Fibroblast of pulmonary artery (primary cell): ENCODE data around the gene PTK7.
A peak's percentile ranks its signal among the peaks of the same experiment; 100 is the strongest.

Source experiments
- DNase-seq: peaks from one replicate; pipeline ENCODE4 v3.0.0-alpha.2; 2010; ENCODE audit warnings: low read depth
- H3K4me3 ChIP-seq: replicated peaks from 2 replicates; pipeline ENCODE4 v1.5.1; 2011; ENCODE audit warnings: low read depth, mild to moderate bottlenecking, control low read depth, low read length, moderate library complexity
- TF ChIP-seq, protein P1 (sequence below): IDR thresholded peaks from 2 replicates; pipeline ENCODE4 v1.5.1; 2011; ENCODE audit warnings: mild to moderate bottlenecking, control low read depth, low read length, inconsistent platforms; ENCODE audit errors: missing control alignments

PTK7 gene

DNA sequence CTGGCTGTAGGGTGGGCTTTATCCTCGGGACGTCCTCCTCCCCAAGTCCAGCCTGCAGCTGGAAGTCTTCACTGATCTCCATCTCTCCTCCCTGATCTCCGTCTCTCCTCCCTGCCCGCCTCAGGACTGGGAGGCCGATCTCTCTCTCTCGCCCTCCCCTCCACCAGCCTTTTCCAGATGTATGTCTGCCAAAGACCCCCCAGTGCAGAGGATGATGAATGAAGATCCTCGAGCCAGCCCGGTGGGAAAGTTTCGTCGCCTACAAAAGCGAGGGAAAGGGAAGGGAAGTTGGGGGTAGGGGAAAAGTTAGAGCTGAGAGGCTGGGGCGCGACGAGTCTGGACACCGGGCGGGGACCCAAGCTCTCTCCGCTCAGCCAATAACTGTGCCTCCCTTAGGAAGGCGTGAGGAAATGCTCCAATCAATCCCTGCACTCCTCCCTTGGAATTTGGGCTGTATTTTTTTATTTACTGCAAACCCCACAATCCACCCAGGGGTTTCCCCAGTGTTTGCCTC lies 94.4 kb downstream of the PTK7 start:
- peak overlapping the region; percentile 87 for H3K4me3 ChIP-seq
- TF ChIP-seq, protein P1, sequence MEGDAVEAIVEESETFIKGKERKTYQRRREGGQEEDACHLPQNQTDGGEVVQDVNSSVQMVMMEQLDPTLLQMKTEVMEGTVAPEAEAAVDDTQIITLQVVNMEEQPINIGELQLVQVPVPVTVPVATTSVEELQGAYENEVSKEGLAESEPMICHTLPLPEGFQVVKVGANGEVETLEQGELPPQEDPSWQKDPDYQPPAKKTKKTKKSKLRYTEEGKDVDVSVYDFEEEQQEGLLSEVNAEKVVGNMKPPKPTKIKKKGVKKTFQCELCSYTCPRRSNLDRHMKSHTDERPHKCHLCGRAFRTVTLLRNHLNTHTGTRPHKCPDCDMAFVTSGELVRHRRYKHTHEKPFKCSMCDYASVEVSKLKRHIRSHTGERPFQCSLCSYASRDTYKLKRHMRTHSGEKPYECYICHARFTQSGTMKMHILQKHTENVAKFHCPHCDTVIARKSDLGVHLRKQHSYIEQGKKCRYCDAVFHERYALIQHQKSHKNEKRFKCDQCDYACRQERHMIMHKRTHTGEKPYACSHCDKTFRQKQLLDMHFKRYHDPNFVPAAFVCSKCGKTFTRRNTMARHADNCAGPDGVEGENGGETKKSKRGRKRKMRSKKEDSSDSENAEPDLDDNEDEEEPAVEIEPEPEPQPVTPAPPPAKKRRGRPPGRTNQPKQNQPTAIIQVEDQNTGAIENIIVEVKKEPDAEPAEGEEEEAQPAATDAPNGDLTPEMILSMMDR = no peak
- DNase-seq = peak; percentile 93

DNA sequence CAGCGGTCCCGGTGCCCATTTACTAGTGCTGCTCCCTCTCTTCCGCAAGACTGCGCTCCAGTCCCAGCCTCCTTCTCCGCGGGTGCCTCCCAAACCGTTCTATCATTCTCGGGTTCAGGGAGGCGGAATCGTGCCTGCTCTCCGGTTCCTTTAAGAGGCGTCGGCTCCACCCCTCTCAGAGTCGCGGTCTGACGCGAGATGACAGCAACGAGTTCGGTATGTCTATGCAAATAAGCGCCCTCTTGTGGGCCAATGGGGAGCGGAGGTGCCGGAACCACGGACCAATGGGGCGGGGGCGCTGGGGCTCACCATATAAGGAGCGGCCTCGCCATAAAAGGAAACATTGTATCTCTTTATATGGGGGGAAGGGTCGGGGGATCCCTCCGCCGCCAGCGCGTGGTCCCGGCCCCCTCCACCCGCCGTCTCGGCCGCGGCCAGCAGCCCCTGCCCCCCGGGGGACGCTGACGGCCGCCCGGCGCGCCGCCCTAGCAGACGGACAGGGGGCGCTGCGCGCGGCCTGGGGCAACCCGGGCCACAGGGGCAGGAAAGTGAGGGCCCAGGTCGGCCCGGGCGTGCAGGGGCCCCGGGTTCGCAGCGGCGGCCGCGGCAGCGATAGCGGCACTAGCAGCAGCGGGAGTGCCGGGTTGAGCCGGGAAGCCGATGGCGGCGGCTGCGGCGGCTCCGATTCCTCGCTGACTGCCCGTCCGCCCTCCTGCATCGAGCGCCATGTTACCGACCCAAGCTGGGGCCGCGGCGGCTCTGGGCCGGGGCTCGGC lies 95.0 kb downstream of the PTK7 start, which contains the start of gene SRF:
TSS of gene SRF (plus strand) at position 339 of the 776 bp plus-strand sequence. CDS start at position 727, 388 bp downstream.
- H3K4me3 ChIP-seq = peak within 1 kb of the TSS; percentile 87
- peak; percentile 99 for DNase-seq
- TF ChIP-seq, protein P1 = peak; percentile 11

DNA sequence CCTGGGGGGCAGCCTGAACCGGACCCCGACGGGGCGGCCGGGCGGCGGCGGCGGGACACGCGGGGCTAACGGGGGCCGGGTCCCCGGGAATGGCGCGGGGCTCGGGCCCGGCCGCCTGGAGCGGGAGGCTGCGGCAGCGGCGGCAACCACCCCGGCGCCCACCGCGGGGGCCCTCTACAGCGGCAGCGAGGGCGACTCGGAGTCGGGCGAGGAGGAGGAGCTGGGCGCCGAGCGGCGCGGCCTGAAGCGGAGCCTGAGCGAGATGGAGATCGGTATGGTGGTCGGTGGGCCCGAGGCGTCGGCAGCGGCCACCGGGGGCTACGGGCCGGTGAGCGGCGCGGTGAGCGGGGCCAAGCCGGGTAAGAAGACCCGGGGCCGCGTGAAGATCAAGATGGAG lies 95.6 kb downstream of the PTK7 start:
- DNase-seq = no peak
- H3K4me3 ChIP-seq = peak overlapping the region; percentile 87
- TF ChIP-seq, protein P1 = no peak

DNA sequence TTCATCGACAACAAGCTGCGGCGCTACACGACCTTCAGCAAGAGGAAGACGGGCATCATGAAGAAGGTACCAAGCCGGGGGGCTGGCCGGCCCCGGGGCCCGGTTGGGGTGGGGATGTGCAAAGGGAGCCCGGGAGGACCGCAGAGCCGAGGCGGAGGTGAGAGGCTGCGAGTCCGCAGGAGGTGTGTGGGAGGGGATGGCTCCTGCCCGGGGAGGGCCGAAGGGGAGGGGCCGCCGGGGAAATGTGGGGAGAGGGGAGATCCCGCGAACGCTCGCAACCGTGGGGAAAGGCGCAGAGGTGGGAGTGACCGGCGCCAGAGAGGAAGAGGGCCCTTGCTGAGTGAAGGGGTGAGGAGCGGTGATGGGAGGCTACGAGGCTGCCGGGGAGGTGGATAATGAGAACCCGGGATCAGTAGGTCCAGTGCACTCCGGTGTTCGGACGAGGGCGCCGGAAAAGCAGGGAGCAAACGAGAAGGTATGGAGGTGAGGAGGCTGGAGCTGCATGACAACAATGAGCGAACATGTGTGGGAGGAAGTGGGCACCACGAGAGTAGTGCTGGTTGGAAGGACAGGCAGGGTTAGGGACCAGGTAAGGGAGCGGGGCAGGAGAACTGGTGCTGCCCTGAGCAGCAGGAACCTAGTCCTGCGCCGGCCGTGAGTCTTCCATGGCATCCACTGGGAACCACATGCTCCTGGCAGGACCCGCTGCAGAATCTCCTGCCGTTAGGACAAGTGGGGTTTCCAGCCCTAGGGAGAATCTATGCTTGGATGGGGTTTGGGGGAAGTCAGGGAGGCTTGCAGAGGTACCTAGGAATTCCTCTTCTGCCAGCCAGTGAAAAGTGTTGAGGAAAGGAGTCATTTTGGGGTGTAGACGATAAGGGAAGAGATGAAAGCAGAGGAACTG lies 96.2 kb downstream of the PTK7 start:
- TF ChIP-seq, protein P1 = no peak
- DNase-seq = peak; percentile 44
- peak overlapping the region; percentile 87 for H3K4me3 ChIP-seq

DNA sequence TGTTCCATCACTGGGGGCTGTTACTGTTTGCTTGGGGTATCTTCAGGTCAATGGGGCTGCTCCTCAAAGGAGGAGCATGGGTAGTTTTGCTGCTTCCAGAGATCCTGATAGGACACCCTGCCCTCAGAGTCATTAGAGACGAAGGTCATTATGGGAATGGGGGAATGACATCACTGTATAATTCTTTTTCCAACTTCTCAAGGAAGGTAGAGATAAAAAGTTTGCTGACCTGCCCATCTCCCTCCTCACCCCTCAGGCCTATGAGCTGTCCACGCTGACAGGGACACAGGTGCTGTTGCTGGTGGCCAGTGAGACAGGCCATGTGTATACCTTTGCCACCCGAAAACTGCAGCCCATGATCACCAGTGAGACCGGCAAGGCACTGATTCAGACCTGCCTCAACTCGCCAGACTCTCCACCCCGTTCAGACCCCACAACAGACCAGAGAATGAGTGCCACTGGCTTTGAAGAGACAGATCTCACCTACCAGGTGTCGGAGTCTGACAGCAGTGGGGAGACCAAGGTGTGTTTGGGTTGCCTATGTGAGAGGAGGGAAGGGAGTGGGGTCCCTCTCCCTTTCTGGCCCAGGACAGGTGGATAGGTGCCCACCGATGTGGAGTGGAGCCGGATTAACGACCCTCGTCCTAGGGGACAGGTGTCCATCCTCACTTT lies 97.6 kb downstream of the PTK7 start:
- peak overlapping the region; percentile 87 for H3K4me3 ChIP-seq
- DNase-seq = no peak
- TF ChIP-seq, protein P1 = no peak

DNA sequence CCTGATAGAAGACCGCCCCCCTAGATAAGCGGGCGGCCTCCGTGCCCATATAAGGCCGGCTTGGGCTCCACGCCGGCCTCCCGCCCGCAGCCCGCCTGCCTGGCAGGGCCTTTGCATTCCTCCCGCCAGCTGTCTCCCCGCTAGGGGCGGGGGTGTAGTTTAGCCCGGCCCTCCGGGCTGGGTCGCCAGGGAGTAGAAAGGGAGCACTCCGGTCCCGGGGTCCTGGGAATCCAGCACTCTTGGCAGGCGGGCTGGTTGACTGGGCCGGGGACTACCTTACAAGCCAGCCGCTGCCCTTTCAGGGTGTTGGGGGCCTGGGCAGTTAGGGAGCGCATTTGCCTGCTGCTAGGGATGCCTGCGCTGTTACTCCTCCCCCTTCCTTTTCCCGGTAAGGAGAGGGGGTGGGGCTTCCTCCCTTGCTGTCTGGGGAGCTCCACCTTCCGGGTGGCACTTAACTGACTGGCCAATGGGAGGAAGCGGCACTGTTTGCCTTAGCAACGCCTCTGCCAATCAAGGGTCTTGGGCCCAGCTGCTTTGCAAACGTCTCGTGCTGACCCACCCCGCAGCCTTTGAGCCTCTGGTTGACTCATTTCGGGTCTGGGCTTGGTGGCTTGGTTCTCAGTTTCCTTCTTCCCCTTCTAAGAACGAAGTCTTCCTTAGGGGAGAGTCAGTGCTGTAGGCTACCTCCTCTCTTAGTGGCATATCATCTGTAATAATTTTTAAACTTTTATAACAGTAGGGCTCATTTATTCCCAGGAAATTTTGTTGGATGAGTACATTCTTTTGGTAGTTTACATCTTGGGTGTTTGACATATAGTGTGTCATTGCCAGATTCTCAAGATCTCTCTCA lies 98.4 kb downstream of the PTK7 start:
- H3K4me3 ChIP-seq = peak overlapping the region; percentile 87
- TF ChIP-seq, protein P1 = no peak
- peak; percentile 99 for DNase-seq
